IMR-90 (cell line): ENCODE results near the gene ALKBH2. TPM values are rescaled to one million over a fixed set of nuclear protein-coding genes. Genes with fewer than 3 reads are reported as not detected.

Experiments
- ATAC-seq: fragments of 200-7000 bp; cut with Tn5 transposase; 2 replicates; pipeline ENCODE4 v1.9.1; 2020; ENCODE audit warnings: low read depth, mild to moderate bottlenecking, moderate library complexity
- BruUV-seq: library from RNA; stranded (reverse); fragments of 400-500 nt; replicated peaks from 2 replicates; lab custom pipeline; 2021; lab: Mats Ljungman, UMichigan
- CTCF ChIA-PET: fragments of 300-600 bp; formaldehyde crosslinking; extraction: SDS; loops from one replicate; lab custom pipeline; 2021; ENCODE audit warnings: antibody characterized with exemption; lab: Yijun Ruan, JAX
- POLR2A ChIA-PET: fragments of 300-600 bp; sonication (Branson Sonifier 250); formaldehyde crosslinking; loops from one replicate; lab custom pipeline; 2022; ENCODE audit warnings: antibody characterized with exemption; ENCODE audit not compliant: unreplicated experiment; lab: Charles Lee
- DNase-seq: peaks from one replicate; pipeline ENCODE4 v3.0.0; 2013
- H2AFZ ChIP-seq: replicated peaks from 2 replicates; pipeline ENCODE3; 2013; ENCODE audit warnings: low read length, mild to moderate bottlenecking; ENCODE audit not compliant: poor library complexity
- H2AK5ac ChIP-seq: 2 replicates; pipeline ENCODE4 v1.6.1; 2013; ENCODE audit warnings: low read depth, low read length, inconsistent platforms
- H2AK9ac ChIP-seq: replicated peaks from 2 replicates; pipeline ENCODE3; 2013; ENCODE audit warnings: mild to moderate bottlenecking, low read depth, low read length, moderate library complexity; ENCODE audit not compliant: poor library complexity
- H2BK120ac ChIP-seq: 2 replicates; pipeline ENCODE4 v1.6.1; 2013; ENCODE audit warnings: low read depth, low read length, inconsistent platforms
- H2BK15ac ChIP-seq: 3 replicates; pipeline ENCODE4 v1.6.1; 2013; ENCODE audit warnings: low read depth, low read length, inconsistent platforms
- H2BK20ac ChIP-seq: 2 replicates; pipeline ENCODE4 v1.6.1; 2013; ENCODE audit warnings: low read depth, mild to moderate bottlenecking, inconsistent platforms, low read length, moderate library complexity
- H2BK5ac ChIP-seq: 2 replicates; pipeline ENCODE4 v1.6.1; 2013; ENCODE audit warnings: mild to moderate bottlenecking, low read depth, low read length, inconsistent platforms; ENCODE audit not compliant: poor library complexity, severe bottlenecking
- H3K14ac ChIP-seq: replicated peaks from 2 replicates; pipeline ENCODE4 v1.6.1; 2013; ENCODE audit warnings: low read depth, low read length, inconsistent platforms
- H3K18ac ChIP-seq: 2 replicates; pipeline ENCODE4 v1.6.1; 2013; ENCODE audit warnings: low read depth, low read length, control low read depth
- H3K23ac ChIP-seq: 2 replicates; pipeline ENCODE4 v1.6.1; 2013; ENCODE audit warnings: low read depth, low read length, inconsistent platforms
- H3K27ac ChIP-seq: 2 replicates; pipeline ENCODE4 v1.5.1; 2013; ENCODE audit warnings: mild to moderate bottlenecking, control low read depth, low read length; ENCODE audit not compliant: insufficient read depth
- H3K27me3 ChIP-seq: 2 replicates; pipeline ENCODE4 v1.6.1; 2013; ENCODE audit warnings: low read length; ENCODE audit not compliant: control insufficient read depth, insufficient read depth
- H3K36me3 ChIP-seq: 2 replicates; pipeline ENCODE4 v1.6.1; 2013; ENCODE audit warnings: low read length, mixed read lengths; ENCODE audit not compliant: control insufficient read depth, insufficient read depth
- H3K4ac ChIP-seq: 2 replicates; pipeline ENCODE4 v1.6.1; 2013; ENCODE audit warnings: low read depth, low read length, inconsistent platforms
- H3K4me1 ChIP-seq: 2 replicates; pipeline ENCODE4 v1.6.1; 2013; ENCODE audit warnings: low read length, mixed read lengths; ENCODE audit not compliant: control insufficient read depth, insufficient read depth
- H3K4me2 ChIP-seq: 2 replicates; pipeline ENCODE4 v1.6.1; 2013; ENCODE audit warnings: low read depth, mild to moderate bottlenecking, control low read depth, low read length, moderate library complexity
- H3K4me3 ChIP-seq: 2 replicates; pipeline ENCODE4 v1.5.1; 2013; ENCODE audit warnings: low read depth, mild to moderate bottlenecking, control low read depth, low read length, moderate library complexity; ENCODE audit not compliant: insufficient read depth
- H3K56ac ChIP-seq: 2 replicates; pipeline ENCODE4 v1.6.1; 2013; ENCODE audit warnings: low read length, inconsistent platforms; ENCODE audit not compliant: insufficient read depth; ENCODE audit errors: extremely low read depth
- H3K79me1 ChIP-seq, 2 experiments: 2 replicates each; pipeline ENCODE4 v1.6.1; 2013; ENCODE audit warnings: low read length in 2 of 2, inconsistent platforms in 1 of 2, low read depth in 1 of 2
- H3K9ac ChIP-seq: 2 replicates; pipeline ENCODE4 v1.6.1; 2013; ENCODE audit warnings: low read depth, low read length, control low read depth
- H3K9me1 ChIP-seq: 2 replicates; pipeline ENCODE4 v1.6.1; 2013; ENCODE audit warnings: low read length, inconsistent platforms; ENCODE audit not compliant: insufficient read depth
- H3K9me3 ChIP-seq: 2 replicates; pipeline ENCODE4 v1.6.1; 2013; ENCODE audit warnings: low read length; ENCODE audit not compliant: control insufficient read depth, insufficient read depth
- H4K20me1 ChIP-seq: 2 replicates; pipeline ENCODE4 v1.6.1; 2013; ENCODE audit warnings: low read length, inconsistent platforms; ENCODE audit not compliant: insufficient read depth
- H4K5ac ChIP-seq: 2 replicates; pipeline ENCODE4 v1.6.1; 2013; ENCODE audit warnings: mild to moderate bottlenecking, low read depth, low read length, control low read depth
- H4K8ac ChIP-seq, 2 experiments: 2 replicates each; pipeline ENCODE4 v1.6.1; 2013; ENCODE audit warnings: low read depth in 2 of 2, low read length in 2 of 2, control low read depth in 1 of 2, inconsistent platforms in 1 of 2
- H4K91ac ChIP-seq: 2 replicates; pipeline ENCODE4 v1.6.1; 2013; ENCODE audit warnings: low read depth, low read length, inconsistent platforms; ENCODE audit not compliant: insufficient read depth
- CHD1 ChIP-seq: IDR thresholded peaks from 2 replicates; pipeline ENCODE4 v1.6.1; 2012; ENCODE audit warnings: low read depth, low read length, improper control_type of control experiment
- MAZ ChIP-seq: IDR thresholded peaks from 2 replicates; pipeline ENCODE4 v1.6.1; 2012; ENCODE audit warnings: low read depth, mild to moderate bottlenecking, low read length, improper control_type of control experiment, moderate library complexity, borderline replicate concordance
- WGBS, 2 experiments: methylation state at CpG; one replicate each; pipeline versions ENCODE4 v1.1.5 to v1.1.7; 2013; ENCODE audit warnings: missing lambda C conversion rate in 2 of 2; ENCODE audit not compliant: insufficient read length in 1 of 2; ENCODE audit errors: extremely low coverage in 2 of 2; 5-methylcytosine and 5-hydroxymethylcytosine counted together
- dilution Hi-C: fragments of 300-500 bp; cut with HindIII; formaldehyde crosslinking; loops from one replicate; pipeline ENCODE4 v1.14.3; 2018; ENCODE audit warnings: low sequenced_read_pairs; ENCODE audit not compliant: unreplicated experiment
- in situ Hi-C: fragments of 300-500 bp; cut with MboI; formaldehyde crosslinking; loops from 3 replicates; pipeline ENCODE4 v1.14.3; 2019; ENCODE audit warnings: low sequenced_read_pairs, inconsistent platforms, mixed read lengths
- intact Hi-C: fragments of 100-400 bp; cut with micrococcal nuclease; formaldehyde crosslinking; loops from 2 replicates; pipeline ENCODE4 v1.10.0; 2022
- polyA plus RNA-seq, 3 experiments: library from polyadenylated mRNA; depleted of rRNA; stranded (reverse); fragments of >200 nt; gene quantifications; 2 replicates each; pipeline ENCODE4 v1.2.3, GENCODE V29; 2012; ENCODE audit warnings: low replicate concordance in 1 of 3
- total RNA-seq: library from RNA; depleted of rRNA; stranded (reverse); fragments of >200 nt; gene quantifications from 2 replicates; pipeline ENCODE4 v1.2.3, GENCODE V29; 2012

The ALKBH2 gene
- total and polyA plus RNA-seq, 2 of the 4 experiments (the other 2 are of a cell fraction): 14.9 to 17.8 TPM

DNA sequence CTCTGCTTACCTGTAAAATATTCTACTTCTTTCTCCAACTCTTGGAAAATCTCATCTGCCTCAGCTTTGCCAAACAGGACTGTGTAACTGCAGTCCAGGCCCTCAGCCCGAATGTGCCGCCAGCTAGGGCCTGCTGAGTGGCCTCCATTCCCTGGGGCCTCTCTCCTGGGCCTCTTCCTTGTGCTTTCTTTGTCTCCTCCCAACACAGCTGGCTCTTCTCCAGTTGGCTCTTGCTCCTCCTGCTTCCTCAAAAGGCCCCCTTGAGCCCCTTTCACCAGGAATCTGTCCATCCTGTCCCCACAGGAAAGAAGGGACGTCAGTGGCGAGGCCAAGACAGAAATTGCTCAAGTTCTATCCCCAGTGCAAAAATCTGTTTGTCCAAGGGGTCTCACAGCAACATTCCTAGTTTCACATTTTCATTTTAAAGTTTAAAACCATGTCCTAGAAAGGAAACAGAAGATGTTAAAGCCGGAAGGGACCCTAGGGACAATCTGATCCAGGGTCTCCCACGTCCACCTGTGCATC lies 713 bp downstream of the ALKBH2 start:
- Histone ChIP-seq H2AFZ (peak overlapping the region; percentile 95), H3K18ac (no peak overlapping the region), H3K27ac (no peak overlapping the region), H4K20me1 (no peaks in the 10 kb centered on the region), H3K9ac (peak overlapping the region; percentile 71), H4K91ac (peak overlapping the region; percentile 74), H3K9me3 (no peaks in the 10 kb centered on the region), H2BK5ac (no peak overlapping the region), H4K8ac (peak overlapping the region; percentile 86 to 98), H4K5ac (peak overlapping the region; percentile 82), H3K14ac (peak overlapping the region; percentile 69; the same call in 1 of the 2 replicates), H3K4me2 (peak overlapping the region; percentile 84), H2AK9ac (peak overlapping the region; percentile 93), H3K79me1 (peaks cover 10 to 19% of the 10 kb centered on the region in 2 experiments), H2AK5ac (peak overlapping the region; percentile 53), H3K23ac (0 out of 2 replicates have a peak overlapping the region, but pooled peaks have one; percentile 78), H2BK15ac (no peak overlapping the region), H3K4ac (peak overlapping the region; percentile 84; the same call in 1 of the 2 replicates), H2BK120ac (no peak overlapping the region), H2BK20ac (no peak overlapping the region), H3K4me3 (peak overlapping the region; percentile 57), H3K36me3 (peaks cover 7% of the 10 kb centered on the region), H3K56ac (no peak overlapping the region), H3K9me1 (0 out of 2 replicates have a peak, but pooled peaks cover 5% of the 10 kb centered on the region), H3K27me3 (no peaks in the 10 kb centered on the region), H3K4me1 (peaks cover 7% of the 10 kb centered on the region)
- WGBS, 2 experiments: 75% methylated on average over 2 of the region's 6 CpGs; no CpG with 5 or more reads in 1 of the 2 experiments
- CTCF ChIA-PET: interaction anchor here (0.6 to 0.8 kb wide), 3 partner anchors 15 to 426 kb away, joined by 3 read pairs; no protein-coding TSS in a partner anchor
- intact Hi-C loops: loop anchor here (1.0 to 10.0 kb wide), 8 partner anchors 138 to 529 kb away; partner anchors contain the start of genes CORO1C and SSH1
- BruUV-seq: no TSS peak
- POLR2A ChIA-PET: no interaction called here
- in situ Hi-C loops: loop anchor here (5.0 to 25.0 kb wide), 3 partner anchors 288 to 530 kb away; partner anchors contain the start of genes ISCU, SART3 and SELPLG
- DNase-seq (no peak), ATAC-seq (no peak)
- dilution Hi-C loops: no loop called here
- TF ChIP-seq MAZ (no peak), CHD1 (no peak)
